IMR-90 (cell line): Measurements from ENCODE around the gene RAB5B. TPM values are rescaled to one million over a fixed set of nuclear protein-coding genes. Genes with fewer than 3 reads are reported as not detected.

Source experiments
- ATAC-seq: fragments of 200-7000 bp; cut with Tn5 transposase; 2 replicates; pipeline ENCODE4 v1.9.1; 2020; ENCODE audit warnings: low read depth, mild to moderate bottlenecking, moderate library complexity
- BruUV-seq: library from RNA; stranded (reverse); fragments of 400-500 nt; replicated peaks from 2 replicates; lab custom pipeline; 2021; lab: Mats Ljungman, UMichigan
- CTCF ChIA-PET: fragments of 300-600 bp; formaldehyde crosslinking; extraction: SDS; loops from one replicate; lab custom pipeline; 2021; ENCODE audit warnings: antibody characterized with exemption; lab: Yijun Ruan, JAX
- POLR2A ChIA-PET: fragments of 300-600 bp; sonication (Branson Sonifier 250); formaldehyde crosslinking; loops from one replicate; lab custom pipeline; 2022; ENCODE audit warnings: antibody characterized with exemption; ENCODE audit not compliant: unreplicated experiment; lab: Charles Lee
- DNase-seq: peaks from one replicate; pipeline ENCODE4 v3.0.0; 2013
- H2AFZ ChIP-seq: replicated peaks from 2 replicates; pipeline ENCODE3; 2013; ENCODE audit warnings: low read length, mild to moderate bottlenecking; ENCODE audit not compliant: poor library complexity
- H2AK5ac ChIP-seq: 2 replicates; pipeline ENCODE4 v1.6.1; 2013; ENCODE audit warnings: low read depth, low read length, inconsistent platforms
- H2AK9ac ChIP-seq: replicated peaks from 2 replicates; pipeline ENCODE3; 2013; ENCODE audit warnings: mild to moderate bottlenecking, low read depth, low read length, moderate library complexity; ENCODE audit not compliant: poor library complexity
- H2BK120ac ChIP-seq: 2 replicates; pipeline ENCODE4 v1.6.1; 2013; ENCODE audit warnings: low read depth, low read length, inconsistent platforms
- H2BK15ac ChIP-seq: 3 replicates; pipeline ENCODE4 v1.6.1; 2013; ENCODE audit warnings: low read depth, low read length, inconsistent platforms
- H2BK20ac ChIP-seq: 2 replicates; pipeline ENCODE4 v1.6.1; 2013; ENCODE audit warnings: low read depth, mild to moderate bottlenecking, inconsistent platforms, low read length, moderate library complexity
- H2BK5ac ChIP-seq: 2 replicates; pipeline ENCODE4 v1.6.1; 2013; ENCODE audit warnings: mild to moderate bottlenecking, low read depth, low read length, inconsistent platforms; ENCODE audit not compliant: poor library complexity, severe bottlenecking
- H3K14ac ChIP-seq: replicated peaks from 2 replicates; pipeline ENCODE4 v1.6.1; 2013; ENCODE audit warnings: low read depth, low read length, inconsistent platforms
- H3K18ac ChIP-seq: 2 replicates; pipeline ENCODE4 v1.6.1; 2013; ENCODE audit warnings: low read depth, low read length, control low read depth
- H3K23ac ChIP-seq: 2 replicates; pipeline ENCODE4 v1.6.1; 2013; ENCODE audit warnings: low read depth, low read length, inconsistent platforms
- H3K27ac ChIP-seq: 2 replicates; pipeline ENCODE4 v1.5.1; 2013; ENCODE audit warnings: mild to moderate bottlenecking, control low read depth, low read length; ENCODE audit not compliant: insufficient read depth
- H3K27me3 ChIP-seq: 2 replicates; pipeline ENCODE4 v1.6.1; 2013; ENCODE audit warnings: low read length; ENCODE audit not compliant: control insufficient read depth, insufficient read depth
- H3K36me3 ChIP-seq: 2 replicates; pipeline ENCODE4 v1.6.1; 2013; ENCODE audit warnings: low read length, mixed read lengths; ENCODE audit not compliant: control insufficient read depth, insufficient read depth
- H3K4ac ChIP-seq: 2 replicates; pipeline ENCODE4 v1.6.1; 2013; ENCODE audit warnings: low read depth, low read length, inconsistent platforms
- H3K4me1 ChIP-seq: 2 replicates; pipeline ENCODE4 v1.6.1; 2013; ENCODE audit warnings: low read length, mixed read lengths; ENCODE audit not compliant: control insufficient read depth, insufficient read depth
- H3K4me2 ChIP-seq: 2 replicates; pipeline ENCODE4 v1.6.1; 2013; ENCODE audit warnings: low read depth, mild to moderate bottlenecking, control low read depth, low read length, moderate library complexity
- H3K4me3 ChIP-seq: 2 replicates; pipeline ENCODE4 v1.5.1; 2013; ENCODE audit warnings: low read depth, mild to moderate bottlenecking, control low read depth, low read length, moderate library complexity; ENCODE audit not compliant: insufficient read depth
- H3K56ac ChIP-seq: 2 replicates; pipeline ENCODE4 v1.6.1; 2013; ENCODE audit warnings: low read length, inconsistent platforms; ENCODE audit not compliant: insufficient read depth; ENCODE audit errors: extremely low read depth
- H3K79me1 ChIP-seq, 2 experiments: 2 replicates each; pipeline ENCODE4 v1.6.1; 2013; ENCODE audit warnings: low read length in 2 of 2, inconsistent platforms in 1 of 2, low read depth in 1 of 2
- H3K9ac ChIP-seq: 2 replicates; pipeline ENCODE4 v1.6.1; 2013; ENCODE audit warnings: low read depth, low read length, control low read depth
- H3K9me1 ChIP-seq: 2 replicates; pipeline ENCODE4 v1.6.1; 2013; ENCODE audit warnings: low read length, inconsistent platforms; ENCODE audit not compliant: insufficient read depth
- H3K9me3 ChIP-seq: 2 replicates; pipeline ENCODE4 v1.6.1; 2013; ENCODE audit warnings: low read length; ENCODE audit not compliant: control insufficient read depth, insufficient read depth
- H4K20me1 ChIP-seq: 2 replicates; pipeline ENCODE4 v1.6.1; 2013; ENCODE audit warnings: low read length, inconsistent platforms; ENCODE audit not compliant: insufficient read depth
- H4K5ac ChIP-seq: 2 replicates; pipeline ENCODE4 v1.6.1; 2013; ENCODE audit warnings: mild to moderate bottlenecking, low read depth, low read length, control low read depth
- H4K8ac ChIP-seq, 2 experiments: 2 replicates each; pipeline ENCODE4 v1.6.1; 2013; ENCODE audit warnings: low read depth in 2 of 2, low read length in 2 of 2, control low read depth in 1 of 2, inconsistent platforms in 1 of 2
- H4K91ac ChIP-seq: 2 replicates; pipeline ENCODE4 v1.6.1; 2013; ENCODE audit warnings: low read depth, low read length, inconsistent platforms; ENCODE audit not compliant: insufficient read depth
- BHLHE40 ChIP-seq: fragments of 150-350 bp; IDR thresholded peaks from 2 replicates; pipeline ENCODE4 v1.6.1; 2016; ENCODE audit warnings: mild to moderate bottlenecking, low read depth, low read length
- CEBPB ChIP-seq: IDR thresholded peaks from 2 replicates; pipeline ENCODE4 v1.6.1; 2012; ENCODE audit warnings: low read depth, low read length, improper control_type of control experiment
- CHD1 ChIP-seq: IDR thresholded peaks from 2 replicates; pipeline ENCODE4 v1.6.1; 2012; ENCODE audit warnings: low read depth, low read length, improper control_type of control experiment
- CTCF ChIP-seq: conservative IDR thresholded peaks from 2 replicates; pipeline ENCODE4 v1.5.1; 2012; ENCODE audit warnings: mild to moderate bottlenecking, low read depth, low read length, improper control_type of control experiment
- MAFK ChIP-seq: IDR thresholded peaks from 2 replicates; pipeline ENCODE4 v1.6.1; 2012; ENCODE audit warnings: low read depth, low read length, improper control_type of control experiment
- MAZ ChIP-seq: IDR thresholded peaks from 2 replicates; pipeline ENCODE4 v1.6.1; 2012; ENCODE audit warnings: low read depth, mild to moderate bottlenecking, low read length, improper control_type of control experiment, moderate library complexity, borderline replicate concordance
- MXI1 ChIP-seq: IDR thresholded peaks from 2 replicates; pipeline ENCODE4 v1.6.1; 2012; ENCODE audit warnings: low read depth, mild to moderate bottlenecking, low read length, moderate library complexity, borderline replicate concordance
- NFE2L2 ChIP-seq: fragments of 150-350 bp; IDR thresholded peaks from 2 replicates; pipeline ENCODE4 v1.6.1; 2016; ENCODE audit warnings: low read depth, mild to moderate bottlenecking, low read length
- POLR2A ChIP-seq: IDR thresholded peaks from 2 replicates; pipeline ENCODE4 v1.6.1; 2012; ENCODE audit warnings: mild to moderate bottlenecking, low read depth, low read length
- RFX5 ChIP-seq: IDR thresholded peaks from 2 replicates; pipeline ENCODE4 v1.8.0; 2012; ENCODE audit warnings: low read depth, mild to moderate bottlenecking, low read length, moderate library complexity
- SMC3 ChIP-seq: fragments of 150-350 bp; IDR thresholded peaks from 2 replicates; pipeline ENCODE4 v1.6.1; 2016; ENCODE audit warnings: low read depth, mild to moderate bottlenecking, antibody characterized with exemption, low read length, moderate library complexity
- USF2 ChIP-seq: fragments of 150-350 bp; IDR thresholded peaks from 2 replicates; pipeline ENCODE4 v1.6.1; 2017; ENCODE audit warnings: mild to moderate bottlenecking, antibody characterized with exemption, low read length, low read depth
- WGBS, 2 experiments: methylation state at CpG; one replicate each; pipeline versions ENCODE4 v1.1.5 to v1.1.7; 2013; ENCODE audit warnings: missing lambda C conversion rate in 2 of 2; ENCODE audit not compliant: insufficient read length in 1 of 2; ENCODE audit errors: extremely low coverage in 2 of 2; 5-methylcytosine and 5-hydroxymethylcytosine counted together
- dilution Hi-C: fragments of 300-500 bp; cut with HindIII; formaldehyde crosslinking; loops from one replicate; pipeline ENCODE4 v1.14.3; 2018; ENCODE audit warnings: low sequenced_read_pairs; ENCODE audit not compliant: unreplicated experiment
- in situ Hi-C: fragments of 300-500 bp; cut with MboI; formaldehyde crosslinking; loops from 3 replicates; pipeline ENCODE4 v1.14.3; 2019; ENCODE audit warnings: low sequenced_read_pairs, inconsistent platforms, mixed read lengths
- intact Hi-C: fragments of 100-400 bp; cut with micrococcal nuclease; formaldehyde crosslinking; loops from 2 replicates; pipeline ENCODE4 v1.10.0; 2022
- polyA plus RNA-seq, 3 experiments: library from polyadenylated mRNA; depleted of rRNA; stranded (reverse); fragments of >200 nt; gene quantifications; 2 replicates each; pipeline ENCODE4 v1.2.3, GENCODE V29; 2012; ENCODE audit warnings: low replicate concordance in 1 of 3
- total RNA-seq: library from RNA; depleted of rRNA; stranded (reverse); fragments of >200 nt; gene quantifications from 2 replicates; pipeline ENCODE4 v1.2.3, GENCODE V29; 2012

Gene RAB5B
- total and polyA plus RNA-seq, 2 of the 4 experiments (the other 2 are of a cell fraction) = 56.5 to 99.2 TPM

DNA sequence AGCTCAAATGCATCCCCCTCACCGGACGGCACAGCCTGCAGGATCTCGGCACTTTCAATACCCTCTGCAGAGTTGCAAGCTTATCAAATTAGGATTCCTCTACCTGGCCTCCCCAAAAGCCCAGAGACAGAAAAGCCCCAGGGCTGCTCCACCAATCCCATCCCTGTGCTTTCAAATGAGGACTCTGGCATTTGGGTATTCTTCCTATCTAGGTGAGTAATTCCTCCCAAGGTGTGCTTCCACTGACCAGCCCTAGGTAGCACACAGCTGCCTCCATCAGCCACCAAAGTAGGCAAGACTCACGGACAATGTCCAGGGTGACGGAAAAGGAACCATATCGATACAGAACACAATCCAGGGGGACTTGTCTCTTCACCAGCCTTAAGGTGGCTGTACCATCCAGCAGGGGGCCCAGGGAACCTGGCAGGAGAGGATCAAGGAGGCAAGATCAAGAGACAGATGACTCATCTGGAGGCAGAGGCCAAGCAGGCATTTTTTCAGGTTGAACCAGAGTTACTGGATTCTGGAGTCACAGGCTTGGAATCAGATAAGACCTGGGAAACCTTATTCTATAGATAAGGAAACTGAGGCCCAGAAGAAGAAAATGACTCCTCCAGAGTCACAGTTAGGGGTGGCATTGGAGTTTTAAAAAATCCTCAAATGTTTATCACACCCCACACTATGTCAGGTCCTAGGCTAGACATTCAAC lies 17.9 kb upstream of the RAB5B start (continued):
- TF ChIP-seq MAFK (no peak), NFE2L2 (no peak)

DNA sequence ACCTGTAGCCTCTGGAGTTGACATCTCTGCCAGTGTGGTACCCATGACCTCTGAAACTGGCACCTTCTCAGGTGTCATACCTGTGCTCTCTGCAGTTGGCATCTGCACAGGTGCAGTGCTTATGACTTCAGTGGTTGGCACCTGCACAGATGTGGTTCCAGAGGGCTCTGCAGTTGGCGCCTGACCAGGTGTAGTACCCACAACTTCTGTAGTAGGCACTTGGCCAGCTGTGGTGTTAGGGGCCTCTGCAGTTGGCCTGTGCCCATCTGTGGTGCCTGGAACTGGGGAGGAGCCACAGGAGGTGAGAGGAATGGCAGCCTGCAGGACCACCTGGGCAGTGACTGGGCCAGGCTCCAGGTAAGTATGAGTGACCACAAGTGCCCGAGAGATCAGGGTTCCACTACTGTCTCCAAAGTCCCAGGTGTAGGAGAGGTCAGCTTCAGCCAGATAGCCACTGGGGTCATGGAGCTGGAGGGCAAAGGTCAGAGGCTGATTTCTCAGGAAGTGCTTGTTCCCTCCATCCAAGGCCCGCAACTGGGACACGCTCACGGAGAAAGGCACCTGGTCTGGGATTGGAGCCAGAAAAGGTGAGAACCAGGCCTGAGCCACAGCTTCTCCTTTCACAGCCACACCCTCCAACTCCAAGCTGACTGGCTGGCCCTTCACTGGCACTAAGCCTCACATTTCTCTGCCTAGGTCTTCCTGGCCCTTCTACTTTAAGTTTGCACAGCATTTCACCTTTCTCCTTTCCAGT lies 16.6 kb upstream of the RAB5B start:
- no peak overlapping the region for H4K91ac ChIP-seq
- ChIA-PET POLR2A (no interaction called here), CTCF (interaction anchor here (0.6 to 1.1 kb wide), 2 partner anchors 27 to 137 kb away, joined by 3 read pairs; partner anchors contain the start of gene DGKA)
- no peak for TF ChIP-seq CHD1
- TF ChIP-seq MAFK = no peak
- TF ChIP-seq USF2 = no peak
- TF ChIP-seq BHLHE40 = no peak
- TF ChIP-seq CEBPB = no peak
- no peak for TF ChIP-seq MAZ
- TF ChIP-seq RFX5 = no peak
- TF ChIP-seq CTCF = no peak
- no peak for TF ChIP-seq POLR2A
- no peak for TF ChIP-seq MXI1
- no peak for TF ChIP-seq SMC3
- no peak for TF ChIP-seq NFE2L2
- no peak overlapping the region for H2BK15ac ChIP-seq
- no peak overlapping the region for H2BK120ac ChIP-seq
- peaks cover 17% of the 10 kb centered on the region for H3K36me3 ChIP-seq
- H2BK20ac ChIP-seq = no peak overlapping the region; the same call in 1 of the 2 replicates
- H3K23ac ChIP-seq = no peak overlapping the region
- no peak overlapping the region for H4K8ac ChIP-seq
- ATAC-seq = no peak
- peak overlapping the region; percentile 85 for H2AK9ac ChIP-seq
- H3K14ac ChIP-seq = no peak overlapping the region
- H3K27me3 ChIP-seq = no peaks in the 10 kb centered on the region
- peak overlapping the region; percentile 45; the same call in 1 of the 2 replicates for H2AK5ac ChIP-seq
- no peak overlapping the region for H3K4me3 ChIP-seq
- no peak overlapping the region for H3K4ac ChIP-seq
- no peaks in the 10 kb centered on the region for H3K9me3 ChIP-seq
- no peak overlapping the region for H2AFZ ChIP-seq
- WGBS, 2 experiments = 100% methylated on average over 4 of the region's 5 CpGs; no CpG with 5 or more reads in 1 of the 2 experiments
- in situ Hi-C loops = no loop called here
- H3K4me2 ChIP-seq = no peak overlapping the region
- peaks cover 8% of the 10 kb centered on the region for H3K9me1 ChIP-seq
- H3K56ac ChIP-seq = no peak overlapping the region; the same call in 1 of the 2 replicates
- no TSS peak for BruUV-seq
- no peak overlapping the region for H3K18ac ChIP-seq
- H3K4me1 ChIP-seq = peaks cover 8% of the 10 kb centered on the region; the same call in 1 of the 2 replicates
- H3K79me1 ChIP-seq = peaks cover 0 to 13% of the 10 kb centered on the region in 2 experiments; a peak in 1 of 4 replicates
- intact Hi-C loops = no loop called here
- no peak for DNase-seq
- H4K5ac ChIP-seq = no peak overlapping the region
- dilution Hi-C loops = no loop called here
- peaks cover 5% of the 10 kb centered on the region; the same call in 1 of the 2 replicates for H4K20me1 ChIP-seq
- H2BK5ac ChIP-seq = no peak overlapping the region
- H3K27ac ChIP-seq = no peak overlapping the region
- no peak overlapping the region for H3K9ac ChIP-seq
